GM13977 (cell line): Measurements from ENCODE around the gene IL12A.

ENCODE experiments used
- DNase-seq: peaks from one replicate; pipeline ENCODE4 v3.0.0; 2012; ENCODE audit warnings: low spot score
- CTCF ChIP-seq: IDR thresholded peaks from 2 replicates; pipeline ENCODE4 v1.5.1; 2012; ENCODE audit warnings: mild to moderate bottlenecking, control low read depth; ENCODE audit not compliant: insufficient read depth; ENCODE audit errors: extremely low read depth, missing control alignments
- in situ Hi-C: fragments of 300-500 bp; cut with MboI; formaldehyde crosslinking; loops from one replicate; pipeline ENCODE4 v1.12.0; 2022; ENCODE audit warnings: low sequenced_read_pairs, low pct_unique_long_range_greater_than_20kb, mixed read lengths, inconsistent platforms; ENCODE audit not compliant: unreplicated experiment

Gene IL12A

DNA sequence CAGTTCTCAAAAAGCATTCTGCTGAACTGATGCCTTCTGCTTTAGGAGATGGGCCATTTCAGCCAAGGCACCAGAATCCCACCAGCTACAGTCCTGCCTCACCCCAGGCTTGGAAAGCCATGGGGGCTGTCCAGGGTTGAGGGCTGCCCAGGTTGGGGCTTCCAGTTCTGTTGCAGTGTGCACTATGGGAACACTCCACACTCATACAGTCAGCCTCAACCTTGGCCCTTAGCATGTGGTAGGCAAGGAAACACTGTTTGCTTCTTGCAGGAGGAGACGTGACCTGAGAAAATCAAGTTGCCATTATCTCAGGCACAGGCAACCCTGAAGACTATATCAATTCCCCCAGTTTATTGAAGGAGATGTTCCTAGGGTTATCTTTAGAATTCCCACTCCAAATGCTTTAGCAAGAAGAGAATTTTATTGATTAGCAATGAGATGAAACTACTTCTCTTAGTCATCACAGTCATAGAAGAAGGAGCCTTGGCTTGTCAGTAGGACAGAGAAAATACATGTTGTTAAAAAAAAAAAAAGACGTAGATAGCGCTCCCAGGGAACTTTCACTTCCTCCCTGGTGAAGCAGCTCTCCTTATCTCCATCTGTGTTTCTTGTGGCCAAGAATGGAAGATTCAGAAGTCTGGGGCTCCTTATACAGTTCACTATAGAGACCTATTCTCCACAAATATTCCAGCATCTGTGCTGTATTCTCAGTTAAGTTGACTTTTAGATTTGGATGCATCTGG is 38.3 kb upstream of the IL12A start:
- in situ Hi-C loops = no loop called here
- no peak for DNase-seq
- no peak for TF ChIP-seq CTCF

- in situ Hi-C loops = no loop called here
- DNase-seq = no peak
- no peak for TF ChIP-seq CTCF
Measured at GRCh38 chr3:159951540-159951939, 37.1 kb upstream of the IL12A start.

DNA sequence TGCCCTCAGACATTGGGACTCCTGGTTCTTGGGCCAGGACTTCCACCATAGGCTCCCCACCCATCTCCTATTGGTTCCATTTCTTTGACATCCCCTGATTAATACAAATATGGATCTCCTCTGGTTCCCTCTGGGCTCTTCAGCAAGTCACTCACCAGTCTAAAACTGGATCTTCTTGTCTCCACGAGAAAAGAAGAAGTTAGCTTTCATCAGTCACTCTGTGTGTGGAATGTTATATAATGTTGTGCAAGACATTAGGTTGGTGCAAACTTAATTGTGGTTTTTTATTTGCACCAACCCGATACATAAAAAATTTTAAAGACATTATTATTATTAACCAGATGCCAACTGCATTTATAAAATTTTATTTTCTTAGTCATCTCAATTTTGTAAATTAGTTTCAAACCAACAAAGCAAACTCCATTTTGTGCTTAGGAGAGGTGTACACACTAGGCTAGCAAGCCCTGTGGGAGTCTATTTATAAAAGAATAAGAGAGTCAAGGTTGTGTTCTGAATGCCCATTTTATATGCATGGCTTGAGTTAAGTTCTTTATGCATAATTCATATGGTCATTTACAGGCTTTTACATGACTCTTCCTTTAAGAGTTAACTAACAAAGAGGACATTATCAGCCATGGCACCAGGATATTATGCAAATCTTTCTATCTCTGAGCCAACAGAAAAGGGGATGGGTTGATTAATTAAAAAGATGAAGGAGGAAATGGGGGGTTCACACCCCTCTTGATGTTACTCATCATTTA is 35.1 kb upstream of the IL12A start:
- no peak for DNase-seq
- no peak for TF ChIP-seq CTCF
- in situ Hi-C loops = no loop called here

DNA sequence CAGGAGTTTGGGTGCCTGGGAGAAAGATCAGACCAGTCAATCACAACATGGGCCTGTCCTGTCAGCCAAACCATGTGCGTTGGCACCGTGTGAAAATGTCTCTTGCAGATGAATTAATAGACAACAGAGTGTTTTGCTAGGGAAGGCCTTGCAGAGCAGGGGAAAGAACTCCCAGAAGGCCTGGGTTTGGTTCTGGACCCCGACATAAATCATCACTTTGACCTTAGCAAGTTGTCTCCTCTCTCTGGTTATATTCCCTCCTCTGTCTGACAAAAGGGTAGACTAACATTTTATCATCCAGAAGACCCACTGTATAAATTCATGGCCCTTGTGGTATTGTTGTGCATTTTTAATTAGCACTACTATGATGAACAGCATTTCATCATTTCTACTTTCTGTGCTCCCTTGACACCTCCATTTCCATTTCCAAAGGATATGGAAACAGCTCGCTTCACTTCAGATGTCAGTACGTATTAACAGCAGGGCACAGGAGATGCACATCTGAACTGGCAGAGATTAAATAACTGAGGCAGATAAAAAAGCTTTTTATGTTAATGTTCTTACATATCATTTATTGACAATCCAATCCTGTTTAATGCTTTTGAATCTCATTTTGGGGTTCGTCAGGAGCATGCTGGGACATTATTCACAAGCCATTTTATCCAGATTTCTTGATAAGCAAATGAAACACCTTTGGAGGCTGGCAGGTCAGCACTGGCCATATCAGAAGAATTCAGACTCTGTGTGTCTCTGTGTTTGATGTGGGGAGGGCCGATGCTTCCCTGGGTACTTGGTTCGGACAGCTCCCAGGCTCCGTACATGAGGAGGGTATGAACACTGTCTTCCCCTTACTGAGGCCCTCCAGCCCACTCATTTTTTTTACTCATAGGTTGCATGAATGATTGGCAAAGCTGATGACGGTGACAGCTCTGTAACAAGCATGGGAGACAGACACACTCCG is 28.2 kb upstream of the IL12A start:
- no peak for TF ChIP-seq CTCF
- in situ Hi-C loops = no loop called here
- no peak for DNase-seq

- peak; percentile 67 for DNase-seq
- in situ Hi-C loops = no loop called here
Measured at GRCh38 chr3:159964166-159964973, 24.3 kb upstream of the IL12A start.

More at GRCh38 chr3:159964166-159964973, 24.3 kb upstream of the IL12A start:
- TF ChIP-seq CTCF = no peak
